HFF-Myc (cell line): ENCODE data around the gene PRKCA.

Experiments used
- DNase-seq: peaks from one replicate; pipeline ENCODE4 v3.0.0-alpha.2; 2011; ENCODE audit warnings: low read depth; ENCODE audit errors: extremely low read depth
- H3K4me3 ChIP-seq: replicated peaks from 2 replicates; pipeline ENCODE4 v1.5.1; 2011; ENCODE audit warnings: low read depth, mild to moderate bottlenecking, control low read depth, low read length
- CTCF ChIP-seq: IDR thresholded peaks from 2 replicates; pipeline ENCODE4 v1.5.1; 2012; ENCODE audit warnings: mild to moderate bottlenecking, low read depth, low read length, control low read depth; ENCODE audit errors: missing control alignments

PRKCA gene

GRCh38 chr17:66584927-66585326, 282.5 kb downstream of the PRKCA start:
- H3K4me3 ChIP-seq: no peak overlapping the region
- DNase-seq: no peak
- TF ChIP-seq CTCF: no peak

DNA sequence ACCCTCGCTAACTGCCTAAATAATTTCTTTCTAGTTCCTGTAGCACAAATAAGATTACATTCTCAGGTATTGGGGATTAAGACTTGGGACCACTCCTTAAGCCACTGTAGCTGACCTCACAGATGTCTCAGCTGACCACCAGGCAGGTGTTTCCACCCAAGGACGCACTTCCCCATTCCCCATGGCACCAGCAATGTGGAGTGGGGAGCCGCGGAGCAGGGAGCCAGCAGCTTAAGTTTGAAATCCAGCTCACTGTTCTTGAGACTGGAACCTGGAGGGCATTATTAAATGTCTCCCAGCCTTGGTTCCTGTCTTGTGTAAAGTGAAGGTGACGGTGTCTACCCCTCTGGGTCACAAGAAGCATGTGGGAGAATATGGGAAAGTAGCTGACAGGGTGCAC, 283.1 kb downstream of the PRKCA start:
- TF ChIP-seq CTCF: no peak
- H3K4me3 ChIP-seq: no peak overlapping the region

DNA sequence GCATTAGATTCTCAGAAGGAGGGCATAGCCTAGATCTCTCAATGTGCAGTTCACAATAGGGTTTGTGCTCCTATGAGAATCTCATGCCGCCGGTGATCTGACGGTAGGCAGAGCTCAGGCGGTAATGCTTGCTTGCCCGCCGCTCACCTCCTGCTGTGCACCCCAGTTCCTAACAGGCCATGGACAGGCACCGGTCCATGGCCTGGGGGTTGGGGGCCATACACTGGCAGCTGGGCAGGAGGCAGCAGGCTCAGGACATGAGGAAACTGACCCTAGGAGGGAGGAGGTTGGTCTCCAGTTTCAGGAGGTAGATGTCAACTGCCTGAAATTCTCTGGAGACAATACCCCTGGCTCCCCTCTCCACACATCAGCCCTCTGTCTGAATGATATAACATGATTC, 287.5 kb downstream of the PRKCA start:
- no peak for TF ChIP-seq CTCF
- no peak for DNase-seq
- no peak overlapping the region for H3K4me3 ChIP-seq

More for the DNA sequence above, 283.1 kb downstream of the PRKCA start:
- no peak for DNase-seq

DNA sequence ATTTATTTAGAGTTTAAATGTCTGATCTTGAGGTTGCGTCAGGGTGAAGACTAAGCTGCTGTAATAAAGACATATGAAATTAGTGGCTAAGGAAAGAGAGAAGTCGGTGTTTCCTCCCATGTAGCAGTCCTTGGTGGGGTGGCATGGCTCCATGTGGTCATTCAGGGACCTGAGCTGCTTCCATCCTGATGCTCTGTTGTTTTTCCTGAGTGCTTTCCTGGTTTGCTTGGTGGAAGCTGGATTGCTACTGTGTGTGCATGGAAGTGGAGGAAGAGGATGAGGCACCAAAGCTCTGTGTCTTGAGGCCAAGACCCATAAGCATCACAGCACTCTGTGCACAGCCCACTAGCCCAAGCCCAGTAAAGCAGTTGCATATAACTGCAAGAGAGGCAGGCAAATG, 290.7 kb downstream of the PRKCA start:
- no peak overlapping the region for H3K4me3 ChIP-seq
- DNase-seq: no peak
- TF ChIP-seq CTCF: no peak

DNA sequence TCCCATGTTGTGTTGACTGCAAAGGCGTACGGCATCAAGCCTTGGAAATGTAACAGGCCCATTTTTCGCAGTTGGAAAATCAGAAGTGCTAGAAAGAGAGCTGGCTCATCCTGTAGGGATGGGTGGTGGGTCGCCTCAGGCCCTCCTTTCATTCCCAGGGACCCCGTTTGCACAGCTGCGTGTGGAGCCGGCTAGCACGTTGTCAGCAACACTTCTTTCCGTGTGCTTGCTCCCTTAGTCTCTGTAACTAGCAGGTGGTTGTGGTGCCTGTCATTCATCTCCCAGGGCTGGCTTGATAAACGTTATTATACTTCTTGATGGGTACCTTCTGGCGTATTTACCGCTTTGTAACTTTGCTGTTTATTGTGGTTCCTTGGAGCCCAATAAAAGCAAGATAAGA, 293.5 kb downstream of the PRKCA start:
- no peak for DNase-seq
- no peak for TF ChIP-seq CTCF
- no peak overlapping the region for H3K4me3 ChIP-seq

GRCh38 chr17:66602659-66603384, 300.4 kb downstream of the PRKCA start:
- DNase-seq: no peak
- no peak overlapping the region for H3K4me3 ChIP-seq
- no peak for TF ChIP-seq CTCF

- no peak overlapping the region for H3K4me3 ChIP-seq
- no peak for TF ChIP-seq CTCF
- DNase-seq: no peak
These were observed 302.0 kb downstream of the PRKCA start for GRCh38 chr17:66604376-66604775.
